Kidney (tissue), 14 donors: ENCODE measurements around the gene HLA-DPA1. TPM values are rescaled to one million over a fixed set of nuclear protein-coding genes. Genes with fewer than 3 reads are reported as not detected.

Experiments
- DNase-seq, 5 donors: peaks; one replicate each; pipeline ENCODE4 v3.0.0-alpha.2; 2013 to 2020
- FAIRE-seq: peaks from 2 replicates; lab custom pipeline; 2012; peaks lifted over from hg19 to GRCh38; lab: Jason Lieb, UNC
- H3K27ac ChIP-seq, 2 donors: one replicate each; pipeline ENCODE4 v1.7.0; 2013; ENCODE audit warnings: low read depth in 2 of 2, low read length in 2 of 2, inconsistent platforms in 1 of 2
- H3K27me3 ChIP-seq: one replicate; pipeline ENCODE4 v1.7.1; 2013; ENCODE audit warnings: low read length, inconsistent platforms; ENCODE audit not compliant: control insufficient read depth, insufficient read depth
- H3K36me3 ChIP-seq, 3 donors: one replicate each; pipeline versions ENCODE4 v1.7.0 to v1.7.1; 2013; ENCODE audit warnings: low read length in 3 of 3, control low read depth in 1 of 3, inconsistent platforms in 1 of 3; ENCODE audit not compliant: insufficient read depth in 3 of 3, control insufficient read depth in 2 of 3
- H3K4me1 ChIP-seq, 3 donors: one replicate each; pipeline versions ENCODE4 v1.7.0 to v1.7.1; 2013; ENCODE audit warnings: low read length in 3 of 3, inconsistent platforms in 1 of 3, low read depth in 1 of 3; ENCODE audit not compliant: control insufficient read depth in 2 of 3, insufficient read depth in 2 of 3
- H3K4me3 ChIP-seq, 3 donors: one replicate each; pipeline versions ENCODE4 v1.7.0 to v1.8.1; 2013; ENCODE audit warnings: low read length in 3 of 3, control low read depth in 1 of 3, inconsistent platforms in 1 of 3
- H3K9ac ChIP-seq, 3 donors: one replicate each; pipeline versions ENCODE4 v1.7.0 to v1.7.1; 2013; ENCODE audit warnings: low read length in 3 of 3, control low read depth in 1 of 3, inconsistent platforms in 1 of 3
- H3K9me3 ChIP-seq, 3 donors: one replicate each; pipeline versions ENCODE4 v1.7.0 to v1.7.1; 2013; ENCODE audit warnings: low read length in 3 of 3, control low read depth in 1 of 3, inconsistent platforms in 1 of 3; ENCODE audit not compliant: control insufficient read depth in 2 of 3, insufficient read depth in 1 of 3
- CTCF ChIP-seq: IDR thresholded peaks from 3 replicates; pipeline ENCODE4 v1.5.1; 2012; ENCODE audit warnings: mild to moderate bottlenecking, moderate library complexity, borderline replicate concordance; ENCODE audit not compliant: insufficient read depth; ENCODE audit errors: extremely low read depth
- intact Hi-C: fragments of 100-400 bp; cut with DNase I; formaldehyde crosslinking; loops from one replicate; pipeline ENCODE4 v1.11.1; 2022
- polyA plus RNA-seq: library from polyadenylated mRNA; stranded (reverse); fragments of 350-450 nt; fragmentation: Illumina TruSeq; extraction: RNeasy Lipid Tissue Mini Kit (QIAGEN cat#74804); gene quantifications from one replicate; pipeline ENCODE4 v1.2.3, GENCODE V29; 2014; ENCODE audit warnings: low read depth, low replicate concordance; ENCODE audit not compliant: insufficient read depth
- total RNA-seq: library from RNA; stranded (reverse); fragmentation: NEBNext Ultra II Directional; extraction: Animal tissue kit (Norgen Biotek cat#: 25700); gene quantifications from one replicate; pipeline ENCODE4 v1.2.1, GENCODE V29; 2021
- donor health status: control.
- donor health status: control.
- donor health status: control.
- donor health status: control.
- donor health status: control.
- donor health status: DM: yes; HTN: yes; CAD: no.
- donor health status: Normal renal cell carcinoma (clear cell type).

HLA-DPA1 gene
- total and polyA plus RNA-seq, 2 donors from 2014 or later, result 154 to 200 TPM

DNA sequence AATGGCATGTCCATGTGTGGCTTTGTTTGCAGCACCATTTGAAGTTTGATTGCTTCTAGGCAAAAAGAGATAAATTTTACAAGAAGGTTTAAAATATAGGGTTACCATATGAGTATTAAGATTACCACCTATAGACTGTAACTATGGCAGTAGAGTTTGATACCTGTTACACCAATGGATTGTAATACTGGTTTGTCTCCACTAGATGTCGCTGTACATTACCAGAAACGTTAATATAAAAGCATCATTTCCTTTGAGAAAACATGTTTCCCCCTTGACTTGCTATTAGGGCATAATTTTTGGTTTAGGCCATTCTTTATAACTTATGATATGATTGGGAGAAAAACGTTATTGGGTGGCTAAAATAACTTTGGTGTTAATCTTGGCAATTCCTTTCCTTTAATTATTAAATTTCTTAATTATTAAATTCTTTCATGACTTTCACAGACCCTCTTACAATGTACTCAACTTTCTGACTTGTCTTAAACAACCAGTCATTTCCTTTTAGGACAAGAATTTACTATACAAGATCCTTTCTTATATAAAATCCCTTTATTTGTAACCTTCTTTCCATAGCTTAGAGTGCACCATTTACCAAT, 45.2 kb upstream of the HLA-DPA1 start:
- H3K4me1 ChIP-seq, result no peaks in the 10 kb centered on the region
- intact Hi-C loops, result no loop called here
- H3K27ac ChIP-seq, result no peak overlapping the region
- no peak overlapping the region for H3K9ac ChIP-seq
- H3K27me3 ChIP-seq, result peaks cover 3% of the 10 kb centered on the region
- peak; percentile 96 for FAIRE-seq
- no peak overlapping the region for H3K4me3 ChIP-seq
- DNase-seq, result peak in 2 of 5 donors; percentile 69 to 74
- H3K9me3 ChIP-seq, result peaks cover 0 to 4% (median 0%) of the 10 kb centered on the region in 3 donors
- peak; percentile 74 for TF ChIP-seq CTCF
- H3K36me3 ChIP-seq, result no peaks in the 10 kb centered on the region

- TF ChIP-seq CTCF, result no peak
- peaks cover 3% of the 10 kb centered on the region for H3K27me3 ChIP-seq
- DNase-seq (no peak), FAIRE-seq (no peak)
- H3K9me3 ChIP-seq, result no peaks in the 10 kb centered on the region
- intact Hi-C loops, result no loop called here
- no peak overlapping the region for H3K27ac ChIP-seq
- H3K4me3 ChIP-seq, result no peak overlapping the region
- no peaks in the 10 kb centered on the region for H3K4me1 ChIP-seq
- H3K9ac ChIP-seq, result no peak overlapping the region
- H3K36me3 ChIP-seq, result no peaks in the 10 kb centered on the region
These were observed 44.4 kb upstream of the HLA-DPA1 start for GRCh38 chr6:33117811-33118277.

DNA sequence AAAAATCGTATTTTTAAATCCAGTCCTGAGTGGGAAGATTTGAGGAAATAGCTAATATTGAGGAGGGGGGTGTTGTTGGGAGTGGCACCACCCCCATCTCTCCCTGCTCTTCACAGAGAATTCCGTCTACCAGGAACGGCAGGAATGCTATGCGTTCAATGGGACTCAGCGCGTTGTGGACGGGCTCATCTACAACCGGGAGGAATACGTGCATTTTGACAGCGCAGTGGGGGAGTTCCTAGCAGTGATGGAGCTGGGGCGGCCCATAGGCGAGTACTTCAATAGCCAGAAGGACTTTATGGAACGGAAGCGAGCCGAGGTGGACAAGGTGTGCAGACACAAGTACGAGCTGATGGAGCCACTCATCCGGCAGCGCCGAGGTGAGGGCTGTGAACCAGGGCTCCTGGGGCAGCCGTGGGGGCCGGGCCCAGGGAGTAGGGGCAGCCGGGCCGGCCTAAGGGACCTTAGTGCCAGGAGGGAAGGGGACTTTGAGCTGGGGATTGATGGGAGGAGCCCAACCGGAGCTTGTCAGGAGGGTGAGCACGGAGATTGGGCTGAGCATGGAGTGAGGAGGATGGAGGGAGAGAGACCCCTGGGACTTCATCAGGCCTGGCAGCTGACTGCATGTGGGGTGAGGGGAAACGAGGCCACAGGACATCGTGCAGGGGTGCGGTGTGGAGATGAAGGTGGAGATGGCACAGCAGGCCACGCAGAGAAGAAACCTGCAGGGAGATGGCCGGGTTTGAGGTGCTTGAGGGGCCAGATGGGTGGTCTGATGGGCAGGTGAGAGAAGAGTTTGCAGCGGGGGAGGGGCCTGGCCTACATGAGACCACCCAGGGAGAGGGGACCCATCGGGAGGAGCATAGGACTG, 43.6 kb upstream of the HLA-DPA1 start:
- FAIRE-seq (no peak), DNase-seq (peak in 4 of 5 donors; percentile 35 to 51 (median 48))
- intact Hi-C loops, result no loop called here
- H3K4me1 ChIP-seq, result no peaks in the 10 kb centered on the region
- H3K9ac ChIP-seq, result no peak overlapping the region
- H3K36me3 ChIP-seq, result no peaks in the 10 kb centered on the region
- H3K4me3 ChIP-seq, result no peak overlapping the region
- no peaks in the 10 kb centered on the region for H3K9me3 ChIP-seq
- H3K27ac ChIP-seq, result no peak overlapping the region
- peaks cover 3% of the 10 kb centered on the region for H3K27me3 ChIP-seq
- TF ChIP-seq CTCF, result no peak
